Esophagus muscularis mucosa (tissue), 4 donors: ENCODE measurements around the gene USP32. TPM values are rescaled to one million over a fixed set of nuclear protein-coding genes. Genes with fewer than 3 reads are reported as not detected.

Experiments
- DNase-seq: peaks from one replicate; pipeline ENCODE4 v3.0.0-alpha.2; 2017; ENCODE audit errors: extremely low spot score
- H3K27ac ChIP-seq, 4 donors: fragments of 200-600 bp; sonication (generic); replicated peaks in 1 of 4; 1 replicate in 3 of 4; 2 replicates in 1 of 4; pipeline ENCODE4 v1.5.1; 2016 to 2019; ENCODE audit warnings: mild to moderate bottlenecking in 1 of 4
- H3K27me3 ChIP-seq, 4 donors: fragments of 200-600 bp; sonication (generic); one replicate each; pipeline versions ENCODE4 v1.5.1 to v1.6.0; 2016 to 2019
- H3K36me3 ChIP-seq, 4 donors: fragments of 200-600 bp; sonication (generic); one replicate each; pipeline ENCODE4 v1.5.1; 2016 to 2019
- H3K4me1 ChIP-seq, 4 donors: fragments of 200-600 bp; sonication (generic); one replicate each; pipeline ENCODE4 v1.5.1; 2016 to 2019
- H3K4me3 ChIP-seq, 4 donors: fragments of 200-600 bp; sonication (generic); 1 replicate in 2 of 4; 2 replicates in 2 of 4; pipeline ENCODE4 v1.5.1; 2016 to 2019; ENCODE audit warnings: mild to moderate bottlenecking in 4 of 4, moderate library complexity in 1 of 4
- H3K9me3 ChIP-seq, 4 donors: fragments of 200-600 bp; sonication (generic); 1 replicate in 3 of 4; 2 replicates in 1 of 4; pipeline ENCODE4 v1.5.1; 2016 to 2019
- EP300 ChIP-seq: sonication (generic); formaldehyde crosslinking; IDR thresholded peaks from one replicate; pipeline ENCODE4 v1.6.1; 2017; ENCODE audit warnings: antibody characterized with exemption
- POLR2A ChIP-seq: fragments of 450-650 bp; IDR thresholded peaks from one replicate; pipeline ENCODE4 v1.6.1; 2017; ENCODE audit warnings: antibody characterized with exemption, moderate library complexity, mild to moderate bottlenecking, low read depth
- POLR2AphosphoS5 ChIP-seq, 2 donors: sonication (generic); formaldehyde crosslinking; IDR thresholded peaks; one replicate each; pipeline ENCODE4 v1.6.1; 2017; ENCODE audit warnings: antibody characterized with exemption in 2 of 2
- WGBS: methylation state at CpG from one replicate; pipeline ENCODE4 v1.1.5; 2018; 5-methylcytosine and 5-hydroxymethylcytosine counted together
- intact Hi-C: fragments of 100-400 bp; cut with DNase I; formaldehyde crosslinking; loops from one replicate; pipeline ENCODE4 v1.15.1; 2023
- total RNA-seq, 4 donors: library from RNA; depleted of rRNA; stranded (reverse); fragments of >200 nt; gene quantifications; one replicate each; pipeline versions ENCODE4 v1.1.0 to v1.2.1, GENCODE V29; 2016
- TF ChIP-seq, protein P1 (sequence below), 3 experiments: fragments of 200-600 bp in 2 of 3; fragments of 450-650 bp in 1 of 3; sonication (generic) in 2 of 3; IDR thresholded peaks; one replicate each; pipeline ENCODE4 v1.5.1; 2017 to 2019; ENCODE audit warnings: antibody characterized with exemption in 3 of 3, mild to moderate bottlenecking in 2 of 3, moderate library complexity in 1 of 3

Gene USP32
- total RNA-seq, 4 donors from 2014 or later, result 42.3 to 65.8 (median 47.9) TPM

DNA sequence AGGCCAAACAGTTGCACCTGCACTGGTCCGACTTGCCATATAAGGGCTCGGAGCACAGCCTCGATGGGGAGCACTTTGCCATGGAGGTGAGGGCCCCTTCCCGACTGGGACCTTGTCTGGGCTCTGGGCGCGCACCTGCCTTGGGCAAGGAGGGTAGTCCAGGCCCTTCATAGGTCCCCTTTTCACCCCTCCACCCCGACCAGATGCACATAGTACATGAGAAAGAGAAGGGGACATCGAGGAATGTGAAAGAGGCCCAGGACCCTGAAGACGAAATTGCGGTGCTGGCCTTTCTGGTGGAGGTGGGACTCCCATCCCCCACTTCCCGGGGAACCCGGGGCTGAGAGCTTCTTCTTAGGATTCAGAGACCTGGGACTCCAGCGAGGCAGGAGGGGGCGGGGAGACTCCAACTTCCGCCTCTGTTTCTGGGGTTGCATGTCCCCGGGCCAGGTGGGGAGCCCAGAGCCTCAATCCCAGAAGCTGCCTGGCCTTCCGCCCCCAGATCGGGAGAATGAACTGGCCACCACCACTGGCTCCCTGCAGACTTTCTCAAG is 234.4 kb downstream of the USP32 start:
- no peak for TF ChIP-seq POLR2AphosphoS5 (IDR thresholded peaks at IDR 0.05)
- TF ChIP-seq POLR2A, result no peak
- TF ChIP-seq EP300, result no peak
- TF ChIP-seq, protein P1, sequence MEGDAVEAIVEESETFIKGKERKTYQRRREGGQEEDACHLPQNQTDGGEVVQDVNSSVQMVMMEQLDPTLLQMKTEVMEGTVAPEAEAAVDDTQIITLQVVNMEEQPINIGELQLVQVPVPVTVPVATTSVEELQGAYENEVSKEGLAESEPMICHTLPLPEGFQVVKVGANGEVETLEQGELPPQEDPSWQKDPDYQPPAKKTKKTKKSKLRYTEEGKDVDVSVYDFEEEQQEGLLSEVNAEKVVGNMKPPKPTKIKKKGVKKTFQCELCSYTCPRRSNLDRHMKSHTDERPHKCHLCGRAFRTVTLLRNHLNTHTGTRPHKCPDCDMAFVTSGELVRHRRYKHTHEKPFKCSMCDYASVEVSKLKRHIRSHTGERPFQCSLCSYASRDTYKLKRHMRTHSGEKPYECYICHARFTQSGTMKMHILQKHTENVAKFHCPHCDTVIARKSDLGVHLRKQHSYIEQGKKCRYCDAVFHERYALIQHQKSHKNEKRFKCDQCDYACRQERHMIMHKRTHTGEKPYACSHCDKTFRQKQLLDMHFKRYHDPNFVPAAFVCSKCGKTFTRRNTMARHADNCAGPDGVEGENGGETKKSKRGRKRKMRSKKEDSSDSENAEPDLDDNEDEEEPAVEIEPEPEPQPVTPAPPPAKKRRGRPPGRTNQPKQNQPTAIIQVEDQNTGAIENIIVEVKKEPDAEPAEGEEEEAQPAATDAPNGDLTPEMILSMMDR (IDR thresholded peaks at IDR 0.05), result no peak
- Histone ChIP-seq H3K4me3 (no peak overlapping the region), H3K27ac (no peak overlapping the region), H3K36me3 (no peaks in the 10 kb centered on the region), H3K9me3 (no peaks in the 10 kb centered on the region), H3K4me1 (peaks cover 27 to 36% (median 31%) of the 10 kb centered on the region in 4 donors), H3K27me3 (peaks cover 0 to 89% (median 12%) of the 10 kb centered on the region in 4 donors)
- DNase-seq, result no peak
- 74% methylated on average over 16 of the region's 18 CpGs for WGBS
- intact Hi-C loops, result no loop called here

DNA sequence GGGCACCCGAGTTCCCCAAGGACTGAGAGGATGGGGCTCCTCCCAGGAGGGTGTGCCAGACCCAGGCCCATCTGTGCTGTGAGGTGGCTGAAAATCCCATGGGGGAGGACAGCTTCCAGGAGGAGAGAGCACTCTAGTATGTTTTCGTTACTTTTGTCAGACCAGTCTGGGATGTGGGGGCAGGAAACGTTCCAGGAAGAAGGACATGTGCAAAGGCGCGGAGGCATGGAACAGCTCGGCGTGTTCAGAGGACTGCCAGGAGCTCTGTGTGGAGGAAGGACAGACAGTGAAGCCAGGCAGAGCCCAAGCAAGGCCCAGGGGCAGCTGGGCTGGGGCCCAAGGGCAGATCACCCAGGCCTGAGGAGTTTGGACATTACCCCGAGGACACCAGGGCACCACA is 235.2 kb downstream of the USP32 start:
- H3K36me3 ChIP-seq, result no peaks in the 10 kb centered on the region
- H3K27me3 ChIP-seq, result peaks cover 0 to 92% (median 13%) of the 10 kb centered on the region in 4 donors
- intact Hi-C loops, result no loop called here
- peaks cover 19 to 30% (median 26%) of the 10 kb centered on the region in 4 donors for H3K4me1 ChIP-seq
- no peaks in the 10 kb centered on the region for H3K9me3 ChIP-seq
- WGBS, result 80% methylated on average over 7 of the region's 8 CpGs
- H3K4me3 ChIP-seq, result no peak overlapping the region
- TF ChIP-seq POLR2A, result no peak
- TF ChIP-seq POLR2AphosphoS5 (IDR thresholded peaks at IDR 0.05), result no peak
- H3K27ac ChIP-seq, result no peak overlapping the region
- DNase-seq, result no peak

DNA sequence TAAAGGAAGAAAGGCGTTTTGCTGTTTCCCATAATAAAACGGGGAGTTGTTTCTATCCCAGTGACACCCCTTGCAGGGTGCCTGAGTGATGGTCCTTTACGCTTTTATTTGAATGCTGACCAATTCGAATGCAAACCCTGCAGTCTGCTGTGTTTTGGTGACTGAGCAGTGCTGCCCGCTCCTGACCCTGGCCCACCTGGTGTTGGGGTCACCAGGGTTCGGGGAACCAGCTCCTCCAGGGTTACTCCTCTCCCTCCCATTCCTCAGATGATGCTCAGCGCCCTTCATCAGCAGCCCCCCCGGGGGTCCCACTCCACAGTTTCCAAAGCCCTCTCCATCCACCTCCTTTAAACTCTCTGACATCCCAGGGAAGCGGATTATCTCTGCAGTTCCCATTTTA is 236.1 kb downstream of the USP32 start:
- H3K27ac ChIP-seq, result no peak overlapping the region
- DNase-seq, result no peak
- H3K4me1 ChIP-seq, result peaks cover 14 to 23% (median 20%) of the 10 kb centered on the region in 4 donors
- H3K9me3 ChIP-seq, result no peaks in the 10 kb centered on the region
- no peak for TF ChIP-seq POLR2A
- H3K27me3 ChIP-seq, result peaks cover 0 to 92% (median 18%) of the 10 kb centered on the region in 4 donors
- intact Hi-C loops, result no loop called here
- no peaks in the 10 kb centered on the region for H3K36me3 ChIP-seq
- WGBS, result 67% methylated on average over 9 of the region's 9 CpGs
- H3K4me3 ChIP-seq, result no peak overlapping the region

DNA sequence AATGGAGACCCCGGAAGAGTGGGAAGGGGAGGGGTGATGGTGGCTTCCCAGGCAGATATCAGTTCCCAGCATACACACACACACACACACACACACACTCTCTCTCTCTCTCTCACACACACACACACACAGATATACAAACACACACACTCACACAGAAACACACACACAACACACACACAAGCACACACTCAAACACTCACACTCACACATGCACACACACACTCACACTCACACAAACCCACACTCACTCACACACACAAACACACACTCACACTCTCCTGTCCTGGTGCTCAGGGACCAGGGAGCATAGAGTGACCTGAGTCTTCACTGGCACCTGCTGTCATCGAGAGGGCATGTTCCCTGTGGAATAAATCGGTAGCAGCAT is 236.5 kb downstream of the USP32 start:
- Histone ChIP-seq H3K27me3 (peaks cover 0 to 94% (median 20%) of the 10 kb centered on the region in 4 donors), H3K9me3 (no peaks in the 10 kb centered on the region), H3K27ac (no peak overlapping the region), H3K4me1 (peaks cover 18 to 26% (median 23%) of the 10 kb centered on the region in 4 donors), H3K4me3 (no peak overlapping the region), H3K36me3 (no peaks in the 10 kb centered on the region)
- TF ChIP-seq, protein P1 (IDR thresholded peaks at IDR 0.05), result no peak
- TF ChIP-seq EP300 (no peak), POLR2AphosphoS5 (IDR thresholded peaks at IDR 0.05) (no peak), POLR2A (no peak)
- WGBS, result 81% methylated on average over 3 of the region's 3 CpGs
- DNase-seq, result no peak
- intact Hi-C loops, result no loop called here

DNA sequence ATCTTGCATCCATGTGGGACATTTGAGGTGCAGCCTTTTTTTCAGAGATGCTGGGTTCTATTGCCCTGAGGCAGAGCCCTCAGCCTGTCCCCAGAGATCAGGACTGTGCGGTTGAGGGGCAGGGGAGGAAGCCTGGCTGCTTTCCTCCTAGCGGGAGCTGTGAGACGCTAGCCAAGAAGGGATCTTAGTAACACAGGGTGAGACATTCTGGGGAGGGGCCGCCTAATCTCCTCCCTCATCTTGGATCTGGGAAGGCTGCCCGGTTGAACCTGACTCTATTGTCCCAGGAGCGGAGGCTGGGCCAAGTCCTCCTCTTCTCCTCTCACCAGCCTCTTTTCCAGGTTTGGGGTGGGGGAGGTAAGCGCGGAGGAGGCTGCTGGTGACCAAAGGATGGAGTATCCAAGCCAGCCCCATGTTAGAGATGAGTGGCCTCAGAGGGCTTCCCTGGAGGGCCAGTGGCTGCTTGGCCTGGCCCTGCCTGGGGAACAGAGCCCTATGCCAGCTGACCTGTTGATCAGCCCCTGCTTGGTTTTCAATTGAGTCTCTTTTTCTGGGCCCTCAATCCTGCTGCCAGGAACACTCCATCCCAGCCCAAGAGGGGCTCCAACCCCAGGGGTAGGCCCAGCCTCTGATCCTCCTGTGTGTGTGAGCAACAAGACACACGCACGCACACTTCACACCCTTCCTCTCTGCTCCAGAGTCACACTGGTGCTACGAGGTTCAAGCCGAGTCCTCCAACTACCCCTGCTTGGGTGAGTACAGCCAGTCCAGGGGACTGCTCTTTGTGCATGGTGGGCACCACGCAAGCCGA is 237.1 kb downstream of the USP32 start:
- intact Hi-C loops, result no loop called here
- H3K9me3 ChIP-seq, result no peaks in the 10 kb centered on the region
- no peaks in the 10 kb centered on the region for H3K36me3 ChIP-seq
- 57% methylated on average over 13 of the region's 14 CpGs for WGBS
- peaks cover 24 to 30% (median 28%) of the 10 kb centered on the region in 4 donors for H3K4me1 ChIP-seq
- H3K27ac ChIP-seq, result no peak overlapping the region
- no peak for DNase-seq
- no peak overlapping the region for H3K4me3 ChIP-seq
- TF ChIP-seq EP300 (no peak), POLR2AphosphoS5 (IDR thresholded peaks at IDR 0.05) (no peak), POLR2A (no peak)
- TF ChIP-seq, protein P1 (IDR thresholded peaks at IDR 0.05), result no peak
- H3K27me3 ChIP-seq, result peaks cover 0 to 94% (median 26%) of the 10 kb centered on the region in 4 donors
